NT2/D1 (cell line): Measurements from ENCODE around the gene NRTN.
"Not testable (repeated sequence)": the region's sequence is repeated elsewhere in the genome, so short reads cannot be mapped to it uniquely, and the experiment has no call there.

Experiments
- SUZ12 ChIP-seq: IDR thresholded peaks from 2 replicates; pipeline ENCODE4 v1.6.1; 2011; ENCODE audit not compliant: insufficient read length, insufficient read depth; ENCODE audit errors: extremely low read depth
- YY1 ChIP-seq: IDR thresholded peaks from 2 replicates; pipeline ENCODE4 v1.6.1; 2011; ENCODE audit not compliant: insufficient read length, insufficient read depth
- ZNF274 ChIP-seq: IDR thresholded peaks from 2 replicates; pipeline ENCODE4 v1.6.1; 2011; ENCODE audit warnings: mild to moderate bottlenecking, low read depth, low read length

DNA sequence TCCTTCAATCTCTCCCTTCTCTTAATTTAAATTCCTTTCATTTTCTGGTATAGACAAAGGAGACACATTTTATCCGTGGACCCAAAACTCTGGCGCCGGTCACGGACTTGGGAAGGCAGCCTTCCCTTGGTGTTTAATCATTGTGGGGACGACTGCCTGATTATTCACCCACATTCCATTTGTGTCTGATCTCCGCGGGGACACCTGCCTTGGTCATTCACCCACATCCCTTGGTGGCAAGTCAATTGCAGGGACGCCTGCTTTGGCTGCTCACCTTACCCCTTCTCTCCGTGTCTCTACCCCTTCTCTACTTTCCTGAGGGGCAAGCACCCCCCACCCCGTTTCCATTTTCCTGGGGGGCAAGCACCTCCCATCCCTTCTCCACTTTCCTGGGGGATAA is 43.0 kb downstream of the NRTN start:
- TF ChIP-seq ZNF274, YY1, SUZ12: not testable (repeated sequence)
